ENCODE results near the gene TNFSF9.

The TNFSF9 gene

GRCh38 chr19:6530386-6531162 is at the start of gene TNFSF9:
Gene TNFSF9, plus strand, starts transcription at chr19:6531026. Its CDS starts 11 bp downstream, at chr19:6531037.
- peak; percentile 95 for DNase-seq

GRCh38 chr19:6481541-6482342 is 49.1 kb upstream of the TNFSF9 start, which contains the start of gene DENND1C:
Gene DENND1C, minus strand, starts transcription at chr19:6481787. Its CDS starts 92 bp downstream, at chr19:6481695.
- peak; percentile 53 for DNase-seq

GRCh38 chr19:6482343-6482686 is 48.5 kb upstream of the TNFSF9 start:
- DNase-seq = no peak

- DNase-seq = no peak
Measured at GRCh38 chr19:6483235-6483634, 47.6 kb upstream of the TNFSF9 start.

GRCh38 chr19:6484230-6484629 is 46.6 kb upstream of the TNFSF9 start:
- no peak for DNase-seq

- DNase-seq = no peak
Measured at GRCh38 chr19:6484831-6485230, 46.0 kb upstream of the TNFSF9 start.

- DNase-seq = no peak
Measured at GRCh38 chr19:6489278-6490061, 41.4 kb upstream of the TNFSF9 start.

- no peak for DNase-seq
Measured at GRCh38 chr19:6490134-6490533, 40.7 kb upstream of the TNFSF9 start.

GRCh38 chr19:6491802-6492592 is 38.8 kb upstream of the TNFSF9 start:
- DNase-seq = no peak

- no peak for DNase-seq
Measured at GRCh38 chr19:6494438-6495036, 36.3 kb upstream of the TNFSF9 start.

- DNase-seq = no peak
Measured at GRCh38 chr19:6495947-6496346, 34.9 kb upstream of the TNFSF9 start.

- DNase-seq = no peak
Measured at GRCh38 chr19:6498294-6499036, 32.4 kb upstream of the TNFSF9 start.

- DNase-seq = no peak
Measured at GRCh38 chr19:6499052-6499790, 31.6 kb upstream of the TNFSF9 start.

- no peak for DNase-seq
Measured at GRCh38 chr19:6500837-6501739, 29.7 kb upstream of the TNFSF9 start.

GRCh38 chr19:6501740-6502648 is 28.8 kb upstream of the TNFSF9 start, which contains the start of gene TUBB4A:
Gene TUBB4A, minus strand, starts transcription at chr19:6502309. Its CDS starts 97 bp downstream, at chr19:6502212.
- DNase-seq = peak; percentile 74

- DNase-seq = no peak
Measured at GRCh38 chr19:6503407-6504201, 27.2 kb upstream of the TNFSF9 start.
